Mesodermal cell (in vitro differentiated cells): ENCODE data around the gene LAMA5.

Experiments used
- H3K27ac ChIP-seq: 2 replicates; pipeline ENCODE4 v1.7.0; 2013; ENCODE audit warnings: mild to moderate bottlenecking, low read depth, low read length, moderate library complexity; ENCODE audit not compliant: severe bottlenecking
- H3K36me3 ChIP-seq: 2 replicates; pipeline ENCODE4 v1.7.1; 2013; ENCODE audit warnings: mild to moderate bottlenecking, low read length, moderate library complexity; ENCODE audit not compliant: control insufficient read depth, insufficient read depth
- H3K4me1 ChIP-seq: one replicate; pipeline ENCODE4 v1.7.1; 2013; ENCODE audit warnings: mild to moderate bottlenecking, low read length; ENCODE audit not compliant: insufficient read depth, control insufficient read depth, poor library complexity, severe bottlenecking
- H3K4me3 ChIP-seq: 2 replicates; pipeline ENCODE4 v1.7.0; 2013; ENCODE audit warnings: low read length, control low read depth, mild to moderate bottlenecking; ENCODE audit not compliant: insufficient read depth, poor library complexity, severe bottlenecking; ENCODE audit errors: extremely low read depth
- H3K9me3 ChIP-seq: 2 replicates; pipeline ENCODE4 v1.7.1; 2013; ENCODE audit warnings: mild to moderate bottlenecking, low read length, moderate library complexity; ENCODE audit not compliant: control insufficient read depth
- WGBS, 2 experiments: methylation state at CpG; one replicate each; pipeline ENCODE4 v1.1.5; 2013; ENCODE audit warnings: missing lambda C conversion rate in 2 of 2; ENCODE audit not compliant: insufficient coverage in 2 of 2; 5-methylcytosine and 5-hydroxymethylcytosine counted together

LAMA5 gene

GRCh38 chr20:62386383-62387218, 19.5 kb upstream of the LAMA5 start, which contains the start of gene RPS21:
Gene RPS21 (plus strand): TSS chr20:62387103. CDS start chr20:62387339, 236 bp downstream.
- Histone ChIP-seq H3K4me1 (peaks cover 16% of the 10 kb centered on the region), H3K36me3 (peaks cover 62% of the 10 kb centered on the region), H3K4me3 (peak within 1 kb of the TSS; percentile 99), H3K9me3 (no peaks in the 10 kb centered on the region), H3K27ac (peak within 1 kb of the TSS; percentile 83)
- WGBS, 2 experiments: 0 to 1% methylated on average over 57 to 71 of the region's 83 CpGs

GRCh38 chr20:62382306-62383198, 15.4 kb upstream of the LAMA5 start:
- H3K36me3 ChIP-seq: peaks cover 24% of the 10 kb centered on the region
- peaks cover 26% of the 10 kb centered on the region for H3K4me1 ChIP-seq
- 65 to 67% methylated on average over 12 to 15 of the region's 18 CpGs for WGBS, 2 experiments
- H3K4me3 ChIP-seq: no peak overlapping the region
- H3K9me3 ChIP-seq: no peaks in the 10 kb centered on the region
- no peak overlapping the region for H3K27ac ChIP-seq

GRCh38 chr20:62381842-62382241, 14.7 kb upstream of the LAMA5 start:
- Histone ChIP-seq H3K9me3 (no peaks in the 10 kb centered on the region), H3K36me3 (peaks cover 22% of the 10 kb centered on the region), H3K4me1 (peaks cover 33% of the 10 kb centered on the region), H3K27ac (peak overlapping the region; percentile 77), H3K4me3 (no peak overlapping the region)
- WGBS, 2 experiments: 94 to 98% methylated on average over 5 to 6 of the region's 6 CpGs

GRCh38 chr20:62381202-62381797, 14.2 kb upstream of the LAMA5 start:
- peaks cover 22% of the 10 kb centered on the region for H3K36me3 ChIP-seq
- H3K4me1 ChIP-seq: peaks cover 39% of the 10 kb centered on the region
- H3K9me3 ChIP-seq: no peaks in the 10 kb centered on the region
- H3K27ac ChIP-seq: peak overlapping the region; percentile 77
- WGBS, 2 experiments: 67 to 71% methylated on average over 8 to 14 of the region's 16 CpGs
- H3K4me3 ChIP-seq: no peak overlapping the region

GRCh38 chr20:62378215-62378614, 11.1 kb upstream of the LAMA5 start:
- Histone ChIP-seq H3K4me1 (peaks cover 50% of the 10 kb centered on the region), H3K4me3 (no peak overlapping the region), H3K36me3 (peaks cover 10% of the 10 kb centered on the region), H3K9me3 (no peaks in the 10 kb centered on the region), H3K27ac (no peak overlapping the region)
- 87 to 90% methylated on average over 22 of the region's 22 CpGs for WGBS, 2 experiments

- peaks cover 50% of the 10 kb centered on the region for H3K4me1 ChIP-seq
These were observed 10.6 kb upstream of the LAMA5 start for GRCh38 chr20:62377615-62378178.

GRCh38 chr20:62377064-62377461, 10.0 kb upstream of the LAMA5 start:
- H3K27ac ChIP-seq: peak overlapping the region; percentile 86
- H3K9me3 ChIP-seq: no peaks in the 10 kb centered on the region
- peaks cover 50% of the 10 kb centered on the region for H3K4me1 ChIP-seq
- 97% methylated on average over 10 to 16 of the region's 17 CpGs for WGBS, 2 experiments
- H3K36me3 ChIP-seq: peaks cover 7% of the 10 kb centered on the region
- H3K4me3 ChIP-seq: no peak overlapping the region

More at GRCh38 chr20:62377615-62378178, 10.6 kb upstream of the LAMA5 start:
- Histone ChIP-seq H3K27ac (no peak overlapping the region), H3K4me3 (no peak overlapping the region), H3K36me3 (peaks cover 10% of the 10 kb centered on the region), H3K9me3 (no peaks in the 10 kb centered on the region)
- WGBS, 2 experiments: 94 to 96% methylated on average over 13 to 15 of the region's 15 CpGs

GRCh38 chr20:62376112-62377063, 9.3 kb upstream of the LAMA5 start:
- Histone ChIP-seq H3K4me3 (no peak overlapping the region), H3K4me1 (peaks cover 45% of the 10 kb centered on the region), H3K27ac (peak overlapping the region; percentile 86), H3K9me3 (no peaks in the 10 kb centered on the region), H3K36me3 (peaks cover under 1% of the 10 kb centered on the region)
- 49 to 62% methylated on average over 23 to 24 of the region's 26 CpGs for WGBS, 2 experiments

GRCh38 chr20:62374331-62375152, 7.4 kb upstream of the LAMA5 start:
- 91 to 94% methylated on average over 19 to 22 of the region's 24 CpGs for WGBS, 2 experiments
- Histone ChIP-seq H3K4me1 (peaks cover 51% of the 10 kb centered on the region), H3K9me3 (no peaks in the 10 kb centered on the region), H3K36me3 (no peaks in the 10 kb centered on the region), H3K4me3 (no peak overlapping the region), H3K27ac (no peak overlapping the region)
